ENCODE measurements around the gene PROSER3. TPM values are rescaled to one million over a fixed set of nuclear protein-coding genes. Genes with fewer than 3 reads are reported as not detected.
A peak's percentile ranks its signal among the peaks of the same experiment; 100 is the strongest.

Gene PROSER3
- total and polyA plus RNA-seq, 9 of the 15 experiments (the other 6 are each of a cell fraction or from before 2014, with no cell fraction given) = 1.0 to 39.5 (median 5.1) TPM

GRCh38 chr19:35757231-35757748 lies 686 bp upstream of the PROSER3 start:
- in situ Hi-C loops (cut with MboI) (no loop called here), intact Hi-C loops (cut with micrococcal nuclease) (no loop called here)
- Histone ChIP-seq H3K4me3 (peak overlapping the region; percentile 80), H3K4me2 (ENCODE audit: insufficient read depth, low read length) (peak overlapping the region; percentile 67), H3K79me2 (ENCODE audit: control insufficient read depth, insufficient read depth, low read length) (peaks cover 17% of the 10 kb centered on the region), H3K9ac (ENCODE audit: insufficient read depth in 1 of 2, low read depth in 2 of 2, low read length in 2 of 2) (peak overlapping the region; percentile 73 to 93), H3K9me1 (ENCODE audit: control insufficient read depth, insufficient read depth, low read length) (no peaks in the 10 kb centered on the region), H3K4me1 (replicated peaks in 1 of 2; ENCODE audit: control insufficient read depth in 2 of 2, insufficient read depth in 2 of 2, low read length in 2 of 2) (peaks cover 13 to 37% of the 10 kb centered on the region in 2 experiments), H3K27ac (ENCODE audit: extremely low read depth, low read depth, low read length) (peak overlapping the region; percentile 83), H3K27me3 (ENCODE audit: control insufficient read depth in 2 of 2, insufficient read depth in 2 of 2, low read length in 2 of 2) (no peaks in the 10 kb centered on the region), H2AFZ (ENCODE audit: low read depth, low read length) (peak overlapping the region; percentile 56), H3K9me3 (replicated peaks; ENCODE audit: control insufficient read depth, insufficient read depth, low read depth, low read length) (no peaks in the 10 kb centered on the region; the same call in 1 of the 2 replicates), H4K20me1 (replicated peaks; ENCODE audit: control insufficient read depth, insufficient read depth, low read length) (no peaks in the 10 kb centered on the region; the same call in 1 of the 2 replicates), H3K36me3 (ENCODE audit: control insufficient read depth, insufficient read depth, low read length) (peaks cover 39% of the 10 kb centered on the region; the same call in 2 of the 3 replicates)
- BruUV-seq (replicated peaks) = TSS peak; percentile 97
- 6% methylated on average over 15 of the region's 19 CpGs for WGBS (ENCODE audit: insufficient coverage, low coverage, missing lambda C conversion rate)
- ATAC-seq (peak; percentile 66), FAIRE-seq (no peak), DNase-seq (ENCODE audit: extremely low read depth in 1 of 4, low spot score in 3 of 4) (peak; percentile 46 to 75 (median 52))
- CTCF ChIA-PET (ENCODE audit: low intra/inter-chr PET ratio) = no interaction called here
- POLR2A ChIA-PET = interaction anchor here (0.6 to 2.2 kb wide), 4 partner anchors 10 to 17 kb away, joined by 3 to 12 read pairs (median 3); partner anchors contain the start of genes LIN37, PSENEN and U2AF1L4
- no peak for TF ChIP-seq NFE2L1 (tag; IDR thresholded peaks at IDR 0.05; ENCODE audit: borderline replicate concordance, low read depth)
- no peak for TF ChIP-seq ZNF644 (tag; IDR thresholded peaks at IDR 0.05; ENCODE audit: low read depth)
- no peak for TF ChIP-seq ATF4 (CRISPR knock-in tag; IDR thresholded peaks at IDR 0.05)
- TF ChIP-seq CEBPG (CRISPR knock-in tag; IDR thresholded peaks at IDR 0.05) = peak; percentile 90
- peak; percentile 54 to 63; a peak in 2 of 4 replicates for TF ChIP-seq CEBPG (tag; conservative IDR thresholded peaks at IDR 0.05 in 1 of 2, IDR thresholded peaks at IDR 0.05 in 1 of 2)
- TF ChIP-seq ZNF79 (CRISPR knock-in tag; IDR thresholded peaks at IDR 0.05; ENCODE audit: low read depth) = no peak
- no peak for TF ChIP-seq HNRNPUL1 (IDR thresholded peaks at IDR 0.05; ENCODE audit: low read length)
- TF ChIP-seq SMC3 (conservative IDR thresholded peaks at IDR 0.05; ENCODE audit: insufficient read depth, low read depth, low read length) = no peak
- TF ChIP-seq FOXP1 (CRISPR knock-in tag; IDR thresholded peaks at IDR 0.05) = no peak
- no peak for TF ChIP-seq TEAD2 (tag; IDR thresholded peaks at IDR 0.05)
- no peak for TF ChIP-seq NCOA6 (IDR thresholded peaks at IDR 0.05)
- no peak for TF ChIP-seq ZNF785 (CRISPR knock-in tag; IDR thresholded peaks at IDR 0.05)
- no peak for TF ChIP-seq ZNF436 (CRISPR knock-in tag; IDR thresholded peaks at IDR 0.05)
- no peak for TF ChIP-seq STAG1 (CRISPR knock-in tag; IDR thresholded peaks at IDR 0.05; ENCODE audit: borderline replicate concordance)
- no peak for TF ChIP-seq BACH1 (tag; IDR thresholded peaks at IDR 0.05)
- TF ChIP-seq POLR2B (IDR thresholded peaks at IDR 0.05; ENCODE audit: low read depth, partially characterized antibody) = peak; percentile 18
- TF ChIP-seq KLF1 (tag; IDR thresholded peaks at IDR 0.05) = no peak
- TF ChIP-seq VEZF1 (CRISPR knock-in tag; IDR thresholded peaks at IDR 0.05) = no peak
- no peak for TF ChIP-seq SMAD2 (IDR thresholded peaks at IDR 0.05; ENCODE audit: low read depth, low read length)
- TF ChIP-seq ATF3 (IDR thresholded peaks at IDR 0.05) = peak; percentile 68
- TF ChIP-seq ATF3 (CRISPR knock-in tag; conservative IDR thresholded peaks at IDR 0.05) = no peak

Data from K562 (cell line).